Neural progenitor cell (in vitro differentiated cells): ENCODE data around the gene TTC6. TPM values are rescaled to one million over a fixed set of nuclear protein-coding genes. Genes with fewer than 3 reads are reported as not detected.
A peak's percentile ranks its signal among the peaks of the same experiment; 100 is the strongest.

Experiments
- DNase-seq: peaks from one replicate; pipeline ENCODE4 v3.0.0-alpha.2; 2016; ENCODE audit warnings: low spot score
- H2AFZ ChIP-seq: fragments of 200-600 bp; sonication (generic); replicated peaks from 2 replicates; pipeline ENCODE4 v1.6.1; 2016; ENCODE audit warnings: antibody characterized with exemption
- H3F3A ChIP-seq: fragments of 200-600 bp; sonication (generic); 2 replicates; pipeline ENCODE4 v1.6.1; 2016; ENCODE audit warnings: antibody characterized with exemption, low read depth
- H3K27ac ChIP-seq: fragments of 200-600 bp; sonication (generic); 2 replicates; pipeline ENCODE4 v1.5.1; 2016; ENCODE audit warnings: mild to moderate bottlenecking
- H3K27me3 ChIP-seq: fragments of 200-600 bp; sonication (generic); 2 replicates; pipeline ENCODE4 v1.6.1; 2016; ENCODE audit warnings: mild to moderate bottlenecking, moderate library complexity
- H3K36me3 ChIP-seq: fragments of 200-600 bp; sonication (generic); 2 replicates; pipeline ENCODE4 v1.5.1; 2016
- H3K4me1 ChIP-seq: fragments of 200-600 bp; sonication (generic); 2 replicates; pipeline ENCODE4 v1.6.1; 2016; ENCODE audit warnings: mixed run types
- H3K4me2 ChIP-seq: fragments of 200-600 bp; sonication (generic); 2 replicates; pipeline ENCODE4 v1.6.1; 2016
- H3K4me3 ChIP-seq: fragments of 200-600 bp; sonication (generic); 2 replicates; pipeline ENCODE4 v1.5.1; 2016
- H3K79me2 ChIP-seq: fragments of 200-600 bp; sonication (generic); 2 replicates; pipeline ENCODE4 v1.6.1; 2016; ENCODE audit warnings: low read depth
- H3K9ac ChIP-seq: fragments of 200-600 bp; sonication (generic); 2 replicates; pipeline ENCODE4 v1.6.1; 2016
- H3K9me3 ChIP-seq: fragments of 200-600 bp; sonication (generic); 2 replicates; pipeline ENCODE4 v1.5.1; 2016; ENCODE audit warnings: low read depth
- H4K20me1 ChIP-seq: fragments of 200-600 bp; sonication (generic); 2 replicates; pipeline ENCODE4 v1.6.1; 2016; ENCODE audit warnings: low read depth
- H3K27ac Mint-ChIP-seq: 3 replicates; pipeline ENCODE4 v1.8.0; 2021; ENCODE audit warnings: mixed read lengths
- H3K27me3 Mint-ChIP-seq: 2 replicates; pipeline ENCODE4 v1.8.0; 2022; ENCODE audit warnings: low read depth, mild to moderate bottlenecking, inconsistent platforms, moderate library complexity, mixed read lengths; ENCODE audit not compliant: insufficient read depth
- H3K36me3 Mint-ChIP-seq: 3 replicates; pipeline ENCODE4 v1.8.0; 2021; ENCODE audit warnings: mixed read lengths
- H3K4me1 Mint-ChIP-seq: 3 replicates; pipeline ENCODE4 v1.8.0; 2021; ENCODE audit warnings: mixed read lengths
- H3K4me3 Mint-ChIP-seq: 3 replicates; pipeline ENCODE4 v1.8.0; 2021; ENCODE audit warnings: mild to moderate bottlenecking, moderate library complexity, mixed read lengths
- H3K9me3 Mint-ChIP-seq: 3 replicates; pipeline ENCODE4 v1.8.0; 2020; ENCODE audit warnings: mixed read lengths
- EZH2 ChIP-seq: fragments of 200-600 bp; sonication (generic); IDR thresholded peaks from 2 replicates; pipeline ENCODE4 v1.6.1; 2017; ENCODE audit warnings: antibody characterized with exemption, mild to moderate bottlenecking, moderate library complexity
- EZH2phosphoT487 ChIP-seq: fragments of 200-600 bp; sonication (generic); IDR thresholded peaks from 2 replicates; pipeline ENCODE4 v1.6.1; 2017; ENCODE audit warnings: antibody characterized with exemption
- total RNA-seq: library from RNA; depleted of rRNA; stranded (reverse); fragments of >200 nt; gene quantifications from 2 replicates; pipeline ENCODE4 v1.2.3, GENCODE V29; 2015; ENCODE audit warnings: low replicate concordance
- TF ChIP-seq, protein P1 (sequence below): fragments of 200-600 bp; sonication (generic); IDR thresholded peaks from 2 replicates; pipeline ENCODE4 v1.5.1; 2017; ENCODE audit warnings: antibody characterized with exemption, mild to moderate bottlenecking

TTC6 gene
- total RNA-seq: 0.06 and 2.6 TPM in 2 replicates

- Histone ChIP-seq H3K27me3 (peaks cover 100% of the 10 kb centered on the region), H3K36me3 (no peaks in the 10 kb centered on the region), H4K20me1 (peaks cover 74% of the 10 kb centered on the region), H3K4me3 (peak within 1 kb of the TSS; percentile 50), H2AFZ (peak within 1 kb of the TSS; percentile 59), H3K27ac (no peak within 1 kb of the TSS), H3K9me3 (no peaks in the 10 kb centered on the region), H3K9ac (no peak within 1 kb of the TSS), H3K79me2 (no peaks in the 10 kb centered on the region), H3F3A (peaks cover 68% of the 10 kb centered on the region), H3K4me1 (peaks cover 24% of the 10 kb centered on the region), H3K4me2 (peak within 1 kb of the TSS; percentile 75)
- no peak for TF ChIP-seq EZH2
- TF ChIP-seq, protein P1, sequence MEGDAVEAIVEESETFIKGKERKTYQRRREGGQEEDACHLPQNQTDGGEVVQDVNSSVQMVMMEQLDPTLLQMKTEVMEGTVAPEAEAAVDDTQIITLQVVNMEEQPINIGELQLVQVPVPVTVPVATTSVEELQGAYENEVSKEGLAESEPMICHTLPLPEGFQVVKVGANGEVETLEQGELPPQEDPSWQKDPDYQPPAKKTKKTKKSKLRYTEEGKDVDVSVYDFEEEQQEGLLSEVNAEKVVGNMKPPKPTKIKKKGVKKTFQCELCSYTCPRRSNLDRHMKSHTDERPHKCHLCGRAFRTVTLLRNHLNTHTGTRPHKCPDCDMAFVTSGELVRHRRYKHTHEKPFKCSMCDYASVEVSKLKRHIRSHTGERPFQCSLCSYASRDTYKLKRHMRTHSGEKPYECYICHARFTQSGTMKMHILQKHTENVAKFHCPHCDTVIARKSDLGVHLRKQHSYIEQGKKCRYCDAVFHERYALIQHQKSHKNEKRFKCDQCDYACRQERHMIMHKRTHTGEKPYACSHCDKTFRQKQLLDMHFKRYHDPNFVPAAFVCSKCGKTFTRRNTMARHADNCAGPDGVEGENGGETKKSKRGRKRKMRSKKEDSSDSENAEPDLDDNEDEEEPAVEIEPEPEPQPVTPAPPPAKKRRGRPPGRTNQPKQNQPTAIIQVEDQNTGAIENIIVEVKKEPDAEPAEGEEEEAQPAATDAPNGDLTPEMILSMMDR: no peak
- no peak for TF ChIP-seq EZH2phosphoT487
- H3K27me3 Mint-ChIP-seq: peaks cover 82% of the 10 kb centered on the region
- DNase-seq: peak; percentile 72
- H3K9me3 Mint-ChIP-seq: no peaks in the 10 kb centered on the region
- peak within 1 kb of the TSS; percentile 86 for H3K4me3 Mint-ChIP-seq
- no peak within 1 kb of the TSS for H3K27ac Mint-ChIP-seq
- H3K4me1 Mint-ChIP-seq: peaks cover 50% of the 10 kb centered on the region
- H3K36me3 Mint-ChIP-seq: no peaks in the 10 kb centered on the region
Observed at GRCh38 chr14:37594971-37595808, at the start of gene TTC6, which contains the start of gene FOXA1. Gene TTC6, plus strand, starts transcription at chr14:37595629. Its CDS starts 26,436 bp downstream, at chr14:37622065. Gene FOXA1, minus strand, starts transcription at chr14:37595249. Its CDS starts 277 bp downstream, at chr14:37594972.

DNA sequence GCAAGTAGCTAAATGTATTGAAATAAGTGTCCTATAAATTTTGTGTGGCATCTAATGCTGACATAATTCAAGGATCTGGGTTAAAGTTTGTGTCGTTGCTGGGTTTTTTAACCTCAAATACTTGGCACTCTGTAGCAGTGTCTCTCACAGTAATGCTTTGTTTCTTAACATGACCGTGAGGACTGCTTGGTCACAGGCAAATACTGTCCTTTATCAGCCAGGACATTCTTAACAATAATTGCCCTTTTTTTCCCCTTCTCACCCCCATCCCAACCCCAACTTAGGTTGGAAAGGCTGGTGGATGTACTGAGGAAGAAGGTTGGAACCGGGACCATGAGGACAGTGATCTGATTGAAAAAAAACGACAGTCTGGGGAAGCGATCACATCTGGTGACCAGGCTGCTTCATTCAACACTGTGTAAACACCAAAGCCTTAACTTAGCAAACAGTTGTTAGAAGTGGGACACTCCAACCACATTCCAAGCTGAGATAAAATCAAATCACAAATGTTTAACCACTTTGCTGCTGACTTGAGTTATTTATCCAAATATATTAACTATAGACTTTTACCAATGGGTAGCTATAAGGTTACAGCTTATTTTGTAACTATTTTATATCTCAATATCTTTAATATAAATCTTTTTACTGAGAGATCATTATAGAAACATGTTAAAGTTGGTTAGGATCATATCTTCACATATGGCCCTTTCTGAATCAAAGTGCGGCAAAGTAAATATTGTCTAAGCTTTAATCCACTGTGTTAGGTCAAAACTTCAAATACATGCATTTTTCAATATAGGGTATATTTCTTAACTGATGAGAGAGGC, 48.6 kb upstream of the TTC6 start:
- H4K20me1 ChIP-seq: no peaks in the 10 kb centered on the region
- Mint-ChIP-seq H3K9me3 (no peaks in the 10 kb centered on the region), H3K4me1 (no peaks in the 10 kb centered on the region), H3K4me3 (no peak overlapping the region), H3K27ac (no peak overlapping the region), H3K36me3 (no peaks in the 10 kb centered on the region), H3K27me3 (peaks cover 3% of the 10 kb centered on the region)
- no peak for TF ChIP-seq EZH2phosphoT487
- TF ChIP-seq, protein P1: no peak
- no peaks in the 10 kb centered on the region for H3F3A ChIP-seq
- no peaks in the 10 kb centered on the region for H3K9me3 ChIP-seq
- H3K4me3 ChIP-seq: no peak overlapping the region
- H3K4me1 ChIP-seq: no peaks in the 10 kb centered on the region
- no peak for DNase-seq
- H3K9ac ChIP-seq: no peak overlapping the region
- H3K79me2 ChIP-seq: no peaks in the 10 kb centered on the region
- H3K27ac ChIP-seq: no peak overlapping the region
- no peaks in the 10 kb centered on the region for H3K36me3 ChIP-seq
- no peak overlapping the region for H2AFZ ChIP-seq
- no peak overlapping the region for H3K4me2 ChIP-seq
- no peaks in the 10 kb centered on the region for H3K27me3 ChIP-seq

GRCh38 chr14:37550511-37550910, 44.9 kb upstream of the TTC6 start:
- Histone ChIP-seq H3K4me3 (no peak overlapping the region), H2AFZ (no peak overlapping the region), H3K27me3 (no peaks in the 10 kb centered on the region), H3K9me3 (no peaks in the 10 kb centered on the region), H3K4me2 (no peak overlapping the region), H3K79me2 (no peaks in the 10 kb centered on the region), H3K9ac (no peak overlapping the region), H3K36me3 (peaks cover 8% of the 10 kb centered on the region), H3K27ac (no peak overlapping the region), H3K4me1 (no peaks in the 10 kb centered on the region), H3F3A (no peaks in the 10 kb centered on the region), H4K20me1 (no peaks in the 10 kb centered on the region)
- H3K27me3 Mint-ChIP-seq: peaks cover 5% of the 10 kb centered on the region
- H3K4me3 Mint-ChIP-seq: no peak overlapping the region
- H3K36me3 Mint-ChIP-seq: peaks cover 2% of the 10 kb centered on the region
- no peak for DNase-seq
- H3K9me3 Mint-ChIP-seq: peaks cover 15% of the 10 kb centered on the region
- no peak overlapping the region for H3K27ac Mint-ChIP-seq
- no peaks in the 10 kb centered on the region for H3K4me1 Mint-ChIP-seq
- TF ChIP-seq, protein P1: no peak
- no peak for TF ChIP-seq EZH2phosphoT487
- TF ChIP-seq EZH2: no peak
